GM10847 (cell line): ENCODE measurements around the gene BBS5.

Experiments
- POLR2A ChIP-seq: IDR thresholded peaks from 2 replicates; pipeline ENCODE4 v1.6.1; 2011; ENCODE audit not compliant: insufficient read length; ENCODE audit errors: extremely low read depth

BBS5 gene

GRCh38 chr2:169480079-169480465 lies 778 bp downstream of the BBS5 start:
- TF ChIP-seq POLR2A, result no peak

GRCh38 chr2:169485650-169486138 lies 6.4 kb downstream of the BBS5 start:
- TF ChIP-seq POLR2A, result no peak

- TF ChIP-seq POLR2A, result no peak
These were observed 7.2 kb downstream of the BBS5 start for GRCh38 chr2:169486487-169486886.

GRCh38 chr2:169490834-169491233 lies 11.5 kb downstream of the BBS5 start:
- TF ChIP-seq POLR2A, result no peak

GRCh38 chr2:169491378-169491777 lies 12.1 kb downstream of the BBS5 start:
- no peak for TF ChIP-seq POLR2A

- TF ChIP-seq POLR2A, result no peak
These were observed 14.1 kb downstream of the BBS5 start for GRCh38 chr2:169493360-169493759.

DNA sequence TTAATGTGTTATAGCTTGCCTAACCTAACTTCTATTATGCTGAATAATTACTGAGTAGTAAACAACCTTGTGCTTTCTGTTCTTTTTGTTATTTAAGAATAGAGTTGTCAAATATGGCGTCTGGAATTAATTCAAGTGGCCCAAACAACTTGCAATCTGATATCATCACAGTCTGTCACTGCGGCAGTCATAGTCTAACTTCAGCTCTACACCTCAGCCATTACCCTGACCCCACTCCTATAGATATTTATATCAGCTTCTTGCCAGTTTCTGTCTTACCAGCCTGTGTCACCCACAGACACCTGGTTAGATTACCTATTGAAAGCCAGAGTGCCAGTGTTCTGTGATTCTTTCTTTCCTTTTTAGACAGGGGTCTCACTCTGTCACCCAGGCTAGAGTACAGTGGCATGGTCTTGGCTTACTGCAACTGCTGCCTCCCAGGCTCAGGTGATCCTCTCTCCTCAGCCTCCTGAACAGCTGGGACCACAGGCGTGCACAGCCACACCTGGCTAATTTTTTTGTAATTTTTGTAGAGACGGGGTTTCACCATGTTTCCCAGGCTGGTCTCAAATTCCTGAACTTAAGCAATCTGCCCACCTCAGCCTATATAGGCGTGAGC lies 16.1 kb downstream of the BBS5 start:
- TF ChIP-seq POLR2A, result no peak

DNA sequence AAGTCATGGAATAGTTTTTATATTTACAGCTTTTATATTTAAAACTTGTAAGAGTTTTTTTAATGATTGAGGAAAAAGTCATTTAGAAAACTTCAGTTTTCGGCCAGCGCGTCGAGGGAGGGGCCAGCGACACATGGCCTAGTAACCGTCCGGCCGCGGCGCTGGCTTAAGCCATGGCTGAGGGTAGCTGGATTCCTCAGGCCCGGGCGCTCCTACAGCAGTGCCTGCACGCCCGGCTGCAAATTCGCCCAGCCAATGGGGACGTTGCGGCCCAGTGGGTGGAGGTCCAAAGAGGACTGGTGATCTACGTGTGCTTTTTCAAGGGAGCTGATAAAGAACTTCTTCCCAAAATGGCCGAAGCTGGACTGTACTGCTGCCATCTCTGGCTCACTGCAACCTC lies 25.4 kb downstream of the BBS5 start:
- no peak for TF ChIP-seq POLR2A

GRCh38 chr2:169507698-169508097 lies 28.4 kb downstream of the BBS5 start:
- no peak for TF ChIP-seq POLR2A

GRCh38 chr2:169509298-169509885 lies 30.1 kb downstream of the BBS5 start, which contains the start of gene KLHL41:
Gene KLHL41, plus strand, starts transcription at chr2:169509702. Its CDS starts 77 bp downstream, at chr2:169509779.
- TF ChIP-seq POLR2A, result no peak

DNA sequence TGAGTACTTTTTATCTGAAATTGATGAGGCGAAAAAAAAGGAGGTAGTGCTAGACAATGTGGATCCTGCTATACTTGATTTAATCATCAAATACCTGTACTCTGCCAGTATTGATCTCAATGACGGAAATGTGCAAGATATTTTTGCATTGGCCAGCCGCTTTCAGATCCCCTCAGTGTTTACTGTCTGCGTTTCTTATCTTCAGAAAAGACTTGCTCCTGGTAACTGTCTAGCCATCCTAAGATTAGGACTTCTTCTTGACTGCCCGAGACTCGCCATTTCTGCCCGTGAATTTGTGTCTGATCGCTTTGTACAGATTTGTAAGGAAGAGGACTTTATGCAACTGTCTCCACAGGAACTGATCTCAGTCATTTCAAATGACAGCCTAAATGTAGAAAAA lies 30.7 kb downstream of the BBS5 start:
- TF ChIP-seq POLR2A, result no peak

- no peak for TF ChIP-seq POLR2A
These were observed 31.2 kb downstream of the BBS5 start for GRCh38 chr2:169510496-169510895.

DNA sequence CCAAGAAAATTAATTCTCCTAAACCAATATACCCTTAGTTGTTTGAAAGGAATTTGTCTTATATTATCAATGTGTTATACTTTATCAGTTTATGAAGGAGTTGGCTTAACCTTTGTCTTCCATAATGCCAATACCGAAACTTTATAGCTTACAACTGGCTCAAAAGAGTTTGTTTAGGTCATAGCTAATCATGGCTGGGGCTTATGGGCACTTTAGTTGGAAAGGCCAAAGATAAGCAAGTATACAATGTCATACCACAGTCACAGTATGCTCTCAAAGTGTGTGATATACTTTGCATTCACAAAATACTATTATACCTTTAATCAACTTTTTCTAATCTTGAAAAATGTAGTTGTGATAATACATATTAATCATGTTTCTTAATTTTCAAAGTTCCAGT lies 32.5 kb downstream of the BBS5 start:
- no peak for TF ChIP-seq POLR2A

GRCh38 chr2:169512525-169512924 lies 33.2 kb downstream of the BBS5 start:
- TF ChIP-seq POLR2A, result no peak

- no peak for TF ChIP-seq POLR2A
These were observed 33.8 kb downstream of the BBS5 start for GRCh38 chr2:169513094-169513493.

- TF ChIP-seq POLR2A, result no peak
These were observed 34.6 kb downstream of the BBS5 start for GRCh38 chr2:169513926-169514325.

- TF ChIP-seq POLR2A, result no peak
These were observed 41.6 kb downstream of the BBS5 start for GRCh38 chr2:169520896-169521295.
